GM12892 (cell line): ENCODE measurements around the gene CTSS.

Source experiments
- POLR2A ChIP-seq: IDR thresholded peaks from 2 replicates; pipeline ENCODE4 v1.6.1; 2011; ENCODE audit warnings: low read depth, low read length, control low read depth
- POLR2AphosphoS5 ChIP-seq: IDR thresholded peaks from 2 replicates; pipeline ENCODE4 v1.6.1; 2011; ENCODE audit warnings: low read depth, low read length, control low read depth

DNA sequence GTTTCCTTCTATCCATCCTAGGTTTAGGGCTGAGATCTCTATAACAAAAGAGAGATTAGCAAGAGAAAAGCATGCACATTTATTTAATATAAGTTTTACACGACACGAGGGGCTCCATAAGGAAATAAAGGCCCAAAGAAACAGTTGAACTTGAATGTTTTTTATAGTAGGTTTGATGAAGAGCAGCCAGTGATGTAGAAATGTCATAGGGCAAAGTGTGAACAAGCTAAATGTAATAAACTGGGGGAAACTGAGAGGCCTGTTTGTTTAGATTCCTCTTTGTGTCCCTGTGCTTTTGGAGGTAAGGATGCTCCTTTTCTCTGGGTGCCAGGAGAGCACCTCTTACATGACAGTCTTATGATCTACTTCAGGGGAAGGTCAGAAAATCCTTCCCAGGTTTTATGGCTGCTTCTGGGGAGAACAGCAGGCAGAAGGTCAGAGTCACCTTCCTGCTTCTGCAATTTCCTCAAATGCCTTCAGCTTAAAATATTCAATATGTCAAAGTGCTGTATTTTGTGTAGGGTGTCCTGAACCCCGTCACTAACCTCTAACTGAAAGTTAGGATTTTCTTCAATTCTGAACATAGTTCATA is 35.4 kb downstream of the CTSS start:
- TF ChIP-seq POLR2AphosphoS5 (no peak), POLR2A (no peak)
